ENCODE measurements around the gene FAM174C. TPM values are rescaled to one million over a fixed set of nuclear protein-coding genes. Genes with fewer than 3 reads are reported as not detected.

Gene FAM174C
- total and polyA plus RNA-seq, 2 donors (not counting 3 experiments of a cell fraction or from before 2014, with no cell fraction given) = 46.7 to 83.9 TPM

DNA sequence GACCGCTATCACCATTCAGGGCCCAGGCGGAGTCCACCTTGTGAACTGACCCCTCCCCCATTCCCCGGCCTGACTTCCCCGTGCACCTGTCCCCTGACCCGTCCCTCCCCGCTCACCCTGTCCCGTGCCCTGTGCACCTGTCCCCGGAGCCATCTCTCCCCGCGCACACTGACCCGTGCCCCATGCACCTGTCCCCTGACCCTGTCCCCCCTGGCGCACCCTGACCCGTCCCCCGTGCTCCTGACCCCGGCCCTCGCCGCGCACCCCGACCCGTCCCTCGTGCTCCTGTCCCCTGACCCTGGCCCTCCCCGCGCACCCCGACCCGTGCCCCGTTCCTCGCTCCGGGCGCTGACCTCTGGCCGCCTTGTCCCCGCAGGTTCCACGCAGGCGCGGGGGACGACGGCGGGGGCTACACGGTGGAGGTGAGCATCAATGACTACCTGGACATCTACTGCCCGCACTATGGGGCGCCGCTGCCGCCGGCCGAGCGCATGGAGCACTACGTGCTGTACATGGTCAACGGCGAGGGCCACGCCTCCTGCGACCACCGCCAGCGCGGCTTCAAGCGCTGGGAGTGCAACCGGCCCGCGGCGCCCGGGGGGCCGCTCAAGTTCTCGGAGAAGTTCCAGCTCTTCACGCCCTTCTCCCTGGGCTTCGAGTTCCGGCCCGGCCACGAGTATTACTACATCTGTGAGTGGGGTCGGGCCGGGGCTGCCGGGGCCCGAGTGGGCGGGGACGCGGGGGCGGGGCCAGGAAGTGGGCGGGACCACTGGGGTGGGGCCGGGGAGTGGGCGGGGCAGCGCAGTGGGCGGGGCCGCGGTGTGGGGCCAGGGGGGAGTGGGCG is 20.1 kb downstream of the FAM174C start:
- no TSS peak for BruUV-seq (replicated peaks)
- H2AFZ ChIP-seq (ENCODE audit: low read depth, low read length) = peak overlapping the region; percentile 71
- FAIRE-seq (no peak), DNase-seq (ENCODE audit: low read depth, low spot score) (no peak)
- H3K9ac ChIP-seq (replicated peaks; ENCODE audit: extremely low read depth, insufficient read depth, low read length) = no peak overlapping the region
- dilution Hi-C loops (cut with MboI; ENCODE audit: extremely low pct_ligation_motif_present, low sequenced_read_pairs) (no loop called here), intact Hi-C loops (cut with micrococcal nuclease) (no loop called here)
- no peaks in the 10 kb centered on the region for H3K79me2 ChIP-seq (ENCODE audit: control insufficient read depth, insufficient read depth, low read length)
- H3K9me1 ChIP-seq (replicated peaks; ENCODE audit: control insufficient read depth, extremely low read depth, insufficient read depth, low read length) = no peaks in the 10 kb centered on the region
- no peak overlapping the region for H3K27ac ChIP-seq (ENCODE audit: insufficient read depth, low read depth, low read length)
- no peaks in the 10 kb centered on the region for H3K36me3 ChIP-seq (ENCODE audit: control insufficient read depth in 2 of 2, extremely low read depth in 1 of 2, insufficient read depth in 2 of 2, low read length in 2 of 2)
- ChIA-PET POLR2A (no interaction called here), CTCF (interaction anchor here (1.1 kb wide), 1 partner anchor 12 kb away, joined by 3 read pairs; no protein-coding TSS in a partner anchor)
- peak overlapping the region; percentile 32 for H3K4me2 ChIP-seq (ENCODE audit: insufficient read depth, low read length)
- H3K4me3 ChIP-seq (replicated peaks in 1 of 3; ENCODE audit: insufficient read depth in 1 of 3, low read depth in 1 of 3, low read length in 3 of 3) = no peak overlapping the region
- H3K4me1 ChIP-seq (ENCODE audit: control insufficient read depth, extremely low read depth, insufficient read depth, low read length) = peaks cover 4% of the 10 kb centered on the region
- no peak for TF ChIP-seq MYC (IDR thresholded peaks at IDR 0.05; ENCODE audit: low read depth, low read length)
- TF ChIP-seq POLR2A (IDR thresholded peaks at IDR 0.05; ENCODE audit: low read depth, low read length) = no peak
- TF ChIP-seq, protein P1, sequence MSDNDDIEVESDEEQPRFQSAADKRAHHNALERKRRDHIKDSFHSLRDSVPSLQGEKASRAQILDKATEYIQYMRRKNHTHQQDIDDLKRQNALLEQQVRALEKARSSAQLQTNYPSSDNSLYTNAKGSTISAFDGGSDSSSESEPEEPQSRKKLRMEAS (IDR thresholded peaks at IDR 0.05; ENCODE audit: insufficient read depth, insufficient read length) = no peak
- no peak for TF ChIP-seq JUN (IDR thresholded peaks at IDR 0.05; ENCODE audit: borderline replicate concordance, insufficient read depth, insufficient read length, low read depth)
- no peak for TF ChIP-seq POLR2AphosphoS5 (IDR thresholded peaks at IDR 0.05; ENCODE audit: insufficient read depth, low read depth, low read length)
- TF ChIP-seq GATA2 (IDR thresholded peaks at IDR 0.05; ENCODE audit: insufficient read depth, insufficient read length, low read depth, low read length) = no peak
- no peak for TF ChIP-seq FOS (IDR thresholded peaks at IDR 0.05; ENCODE audit: borderline replicate concordance, insufficient read depth, low read length)
- TF ChIP-seq, protein P2, sequence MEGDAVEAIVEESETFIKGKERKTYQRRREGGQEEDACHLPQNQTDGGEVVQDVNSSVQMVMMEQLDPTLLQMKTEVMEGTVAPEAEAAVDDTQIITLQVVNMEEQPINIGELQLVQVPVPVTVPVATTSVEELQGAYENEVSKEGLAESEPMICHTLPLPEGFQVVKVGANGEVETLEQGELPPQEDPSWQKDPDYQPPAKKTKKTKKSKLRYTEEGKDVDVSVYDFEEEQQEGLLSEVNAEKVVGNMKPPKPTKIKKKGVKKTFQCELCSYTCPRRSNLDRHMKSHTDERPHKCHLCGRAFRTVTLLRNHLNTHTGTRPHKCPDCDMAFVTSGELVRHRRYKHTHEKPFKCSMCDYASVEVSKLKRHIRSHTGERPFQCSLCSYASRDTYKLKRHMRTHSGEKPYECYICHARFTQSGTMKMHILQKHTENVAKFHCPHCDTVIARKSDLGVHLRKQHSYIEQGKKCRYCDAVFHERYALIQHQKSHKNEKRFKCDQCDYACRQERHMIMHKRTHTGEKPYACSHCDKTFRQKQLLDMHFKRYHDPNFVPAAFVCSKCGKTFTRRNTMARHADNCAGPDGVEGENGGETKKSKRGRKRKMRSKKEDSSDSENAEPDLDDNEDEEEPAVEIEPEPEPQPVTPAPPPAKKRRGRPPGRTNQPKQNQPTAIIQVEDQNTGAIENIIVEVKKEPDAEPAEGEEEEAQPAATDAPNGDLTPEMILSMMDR (IDR thresholded peaks at IDR 0.05; ENCODE audit: extremely low read depth in 1 of 2, insufficient read depth in 1 of 2, low read depth in 1 of 2, low read length in 2 of 2) = no peak
- TF ChIP-seq EZH2 (IDR thresholded peaks at IDR 0.05; ENCODE audit: borderline replicate concordance, low read depth, low read length, severe bottlenecking) = no peak
- no peaks in the 10 kb centered on the region for H4K20me1 ChIP-seq (replicated peaks; ENCODE audit: control insufficient read depth, extremely low read depth, insufficient read depth, low read length)
- no peaks in the 10 kb centered on the region for H3K9me3 ChIP-seq (replicated peaks; ENCODE audit: control insufficient read depth, insufficient read depth, low read length)
- no peaks in the 10 kb centered on the region for H3K27me3 ChIP-seq (ENCODE audit: control insufficient read depth in 2 of 2, insufficient read depth in 2 of 2, low read length in 2 of 2)
